ENCODE measurements around the gene SRRD. TPM values are rescaled to one million over a fixed set of nuclear protein-coding genes. Genes with fewer than 3 reads are reported as not detected.

SRRD gene
- total and polyA plus RNA-seq, 2 of the 13 experiments (the other 11 are each of a cell fraction or from before 2014, with no cell fraction given), result 22.8 to 36.6 TPM

DNA sequence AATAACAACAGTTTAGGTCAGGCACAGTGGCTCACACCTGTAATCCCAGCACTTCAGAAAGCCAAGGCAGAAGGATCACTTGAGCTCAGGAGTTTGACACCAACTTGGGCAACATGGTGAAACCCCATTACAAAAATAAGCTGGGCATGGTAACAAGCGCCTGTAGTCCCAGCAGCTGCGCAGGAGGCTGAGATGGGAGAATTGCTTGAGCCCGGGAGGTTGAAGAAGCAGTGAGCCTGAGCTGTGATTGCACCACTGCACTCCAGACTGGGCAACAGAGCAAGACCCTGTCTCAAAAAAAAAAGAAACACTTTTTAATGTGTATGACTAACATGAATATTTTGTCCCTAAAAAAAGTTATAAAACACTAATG, 53.1 kb downstream of the SRRD start:
- Histone ChIP-seq H3K27me3 (ENCODE audit: control insufficient read depth in 1 of 2, insufficient read depth in 2 of 2, low read length in 2 of 2) (no peaks in the 10 kb centered on the region), H3K4me3 (replicated peaks in 1 of 3; ENCODE audit: insufficient read depth in 1 of 3, low read depth in 2 of 3, low read length in 3 of 3) (no peak overlapping the region), H3K9me3 (ENCODE audit: low read length) (no peaks in the 10 kb centered on the region), H4K20me1 (ENCODE audit: insufficient read depth, low read length) (no peaks in the 10 kb centered on the region), H2AFZ (ENCODE audit: low read length) (no peak overlapping the region), H3K4me2 (ENCODE audit: low read depth, low read length) (no peak overlapping the region), H3K79me2 (ENCODE audit: insufficient read depth, low read length) (no peaks in the 10 kb centered on the region), H3K4me1 (ENCODE audit: insufficient read depth, low read length) (no peaks in the 10 kb centered on the region), H3K9ac (ENCODE audit: insufficient read depth, low read depth, low read length) (no peak overlapping the region), H3K36me3 (replicated peaks in 1 of 2; ENCODE audit: control insufficient read depth in 1 of 2, insufficient read depth in 2 of 2, low read length in 2 of 2) (peaks cover 3 to 14% of the 10 kb centered on the region in 2 experiments; a peak in 3 of 5 replicates), H3K27ac (ENCODE audit: extremely low read length, insufficient read depth, low read length) (no peak overlapping the region)
- no peak for FAIRE-seq
- no peak for ATAC-seq
- TF ChIP-seq MYC (CRISPR knock-in tag; IDR thresholded peaks at IDR 0.05; ENCODE audit: borderline replicate concordance) (no peak), SMAD1 (CRISPR knock-in tag; IDR thresholded peaks at IDR 0.05; ENCODE audit: borderline replicate concordance, low read depth) (no peak), PAXIP1 (CRISPR knock-in tag; conservative IDR thresholded peaks at IDR 0.05) (no peak), HDAC6 (IDR thresholded peaks at IDR 0.05; ENCODE audit: low read depth, low read length) (no peak), CHCHD3 (CRISPR knock-in tag; IDR thresholded peaks at IDR 0.05) (no peak)
- TF ChIP-seq, protein P1, sequence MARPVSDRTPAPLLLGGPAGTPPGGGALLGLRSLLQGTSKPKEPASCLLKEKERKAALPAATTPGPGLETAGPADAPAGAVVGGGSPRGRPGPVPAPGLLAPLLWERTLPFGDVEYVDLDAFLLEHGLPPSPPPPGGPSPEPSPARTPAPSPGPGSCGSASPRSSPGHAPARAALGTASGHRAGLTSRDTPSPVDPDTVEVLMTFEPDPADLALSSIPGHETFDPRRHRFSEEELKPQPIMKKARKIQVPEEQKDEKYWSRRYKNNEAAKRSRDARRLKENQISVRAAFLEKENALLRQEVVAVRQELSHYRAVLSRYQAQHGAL (CRISPR knock-in tag; IDR thresholded peaks at IDR 0.05; ENCODE audit: not compliant biosample characterization), result no peak
- DNase-seq (ENCODE audit: low spot score), result no peak
- in situ Hi-C loops (cut with HindIII; ENCODE audit: extremely low pct_ligation_motif_present, low pct_unique_long_range_greater_than_20kb), result no loop called here
- no TSS peak for BruUV-seq (replicated peaks)
- POLR2A ChIA-PET, result no interaction called here
- WGBS (ENCODE audit: low lambda C conversion rate), result 100% methylated on average over 3 of the region's 3 CpGs
- CTCF ChIA-PET (ENCODE audit: low intra/inter-chr PET ratio, low total read pairs), result no interaction called here
- intact Hi-C loops (cut with micrococcal nuclease; ENCODE audit: unreplicated experiment), result no loop called here
